ENCODE data around the gene ACAP3.

Gene ACAP3

DNA sequence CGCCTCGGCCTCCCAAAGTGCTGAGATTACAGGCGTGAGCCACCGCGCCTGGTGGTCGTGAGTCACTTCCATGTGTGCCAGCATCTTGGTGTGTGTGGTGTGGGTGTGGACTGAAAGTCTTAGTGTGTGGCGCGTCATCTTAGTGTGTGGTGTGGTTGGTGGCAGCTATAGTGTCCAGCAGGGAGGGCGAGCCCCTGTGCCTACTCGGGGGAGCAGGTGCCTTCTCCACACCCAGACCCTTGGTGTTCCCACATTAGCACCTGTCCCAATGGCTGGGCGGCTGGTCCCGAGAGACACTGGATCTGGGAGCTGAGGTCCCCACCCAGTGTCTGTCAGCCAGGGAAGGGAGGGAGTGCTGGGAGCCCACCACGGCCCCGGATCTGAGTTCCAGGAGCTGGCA is 24.7 kb downstream of the ACAP3 start:
- no peak for TF ChIP-seq POLR2A (IDR thresholded peaks at IDR 0.05; ENCODE audit: extremely low read depth, insufficient read length)
- TF ChIP-seq, protein P1, sequence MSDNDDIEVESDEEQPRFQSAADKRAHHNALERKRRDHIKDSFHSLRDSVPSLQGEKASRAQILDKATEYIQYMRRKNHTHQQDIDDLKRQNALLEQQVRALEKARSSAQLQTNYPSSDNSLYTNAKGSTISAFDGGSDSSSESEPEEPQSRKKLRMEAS (IDR thresholded peaks at IDR 0.05; ENCODE audit: low read depth, low read length), result no peak
- TF ChIP-seq, protein P2, sequence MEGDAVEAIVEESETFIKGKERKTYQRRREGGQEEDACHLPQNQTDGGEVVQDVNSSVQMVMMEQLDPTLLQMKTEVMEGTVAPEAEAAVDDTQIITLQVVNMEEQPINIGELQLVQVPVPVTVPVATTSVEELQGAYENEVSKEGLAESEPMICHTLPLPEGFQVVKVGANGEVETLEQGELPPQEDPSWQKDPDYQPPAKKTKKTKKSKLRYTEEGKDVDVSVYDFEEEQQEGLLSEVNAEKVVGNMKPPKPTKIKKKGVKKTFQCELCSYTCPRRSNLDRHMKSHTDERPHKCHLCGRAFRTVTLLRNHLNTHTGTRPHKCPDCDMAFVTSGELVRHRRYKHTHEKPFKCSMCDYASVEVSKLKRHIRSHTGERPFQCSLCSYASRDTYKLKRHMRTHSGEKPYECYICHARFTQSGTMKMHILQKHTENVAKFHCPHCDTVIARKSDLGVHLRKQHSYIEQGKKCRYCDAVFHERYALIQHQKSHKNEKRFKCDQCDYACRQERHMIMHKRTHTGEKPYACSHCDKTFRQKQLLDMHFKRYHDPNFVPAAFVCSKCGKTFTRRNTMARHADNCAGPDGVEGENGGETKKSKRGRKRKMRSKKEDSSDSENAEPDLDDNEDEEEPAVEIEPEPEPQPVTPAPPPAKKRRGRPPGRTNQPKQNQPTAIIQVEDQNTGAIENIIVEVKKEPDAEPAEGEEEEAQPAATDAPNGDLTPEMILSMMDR (IDR thresholded peaks at IDR 0.05; ENCODE audit: low read depth, low read length), result no peak
- TF ChIP-seq MYC (IDR thresholded peaks at IDR 0.05; ENCODE audit: low read depth, low read length), result no peak
- DNase-seq (ENCODE audit: low read depth), result no peak
- no peak overlapping the region for H3K4me3 ChIP-seq (ENCODE audit: low read depth, low read length)

DNA sequence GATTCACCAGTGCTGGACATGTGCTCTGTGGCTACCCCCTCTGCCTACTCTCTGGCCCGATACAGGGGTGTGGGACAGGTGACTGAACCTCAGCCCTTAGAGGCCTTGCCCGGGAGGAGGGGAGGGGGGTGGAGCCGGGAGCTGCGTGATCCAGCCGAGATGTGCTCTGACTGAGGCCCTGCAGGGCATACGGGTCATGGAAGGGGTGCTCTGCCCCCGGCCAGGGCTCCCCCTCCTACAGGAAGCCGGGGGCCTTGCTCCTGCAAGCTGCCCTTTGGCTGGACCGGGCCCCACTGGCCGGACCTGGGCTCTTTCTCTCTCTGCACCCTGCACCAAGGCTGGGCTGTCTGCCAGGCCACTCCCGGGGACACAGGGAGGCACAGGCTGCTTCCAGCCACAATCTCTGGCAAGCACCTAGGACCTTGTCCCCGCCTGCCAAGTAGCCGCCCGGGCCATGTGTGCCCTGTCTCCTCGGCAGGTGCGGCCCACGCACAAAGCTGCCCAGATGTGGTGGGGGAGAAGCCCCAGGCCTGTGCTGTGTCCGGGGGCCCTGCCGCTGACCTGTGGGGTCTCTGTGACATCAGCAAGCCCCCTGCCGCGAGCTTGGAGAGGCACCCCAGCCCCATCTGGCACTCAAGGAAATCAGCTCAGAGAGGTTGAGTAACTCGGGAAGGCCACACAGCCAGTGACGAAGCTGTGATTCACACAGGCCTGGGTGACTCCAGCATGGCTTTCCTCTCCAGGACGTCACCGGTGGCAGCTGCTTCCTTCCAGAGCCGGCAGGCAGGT is 26.0 kb downstream of the ACAP3 start:
- no peak for TF ChIP-seq MYC (IDR thresholded peaks at IDR 0.05; ENCODE audit: low read depth, low read length)
- TF ChIP-seq, protein P2 (IDR thresholded peaks at IDR 0.05; ENCODE audit: low read depth, low read length), result no peak
- TF ChIP-seq, protein P1 (IDR thresholded peaks at IDR 0.05; ENCODE audit: low read depth, low read length), result no peak
- no peak for TF ChIP-seq POLR2A (IDR thresholded peaks at IDR 0.05; ENCODE audit: extremely low read depth, insufficient read length)
- DNase-seq (ENCODE audit: low read depth), result no peak
- H3K4me3 ChIP-seq (ENCODE audit: low read depth, low read length), result no peak overlapping the region

DNA sequence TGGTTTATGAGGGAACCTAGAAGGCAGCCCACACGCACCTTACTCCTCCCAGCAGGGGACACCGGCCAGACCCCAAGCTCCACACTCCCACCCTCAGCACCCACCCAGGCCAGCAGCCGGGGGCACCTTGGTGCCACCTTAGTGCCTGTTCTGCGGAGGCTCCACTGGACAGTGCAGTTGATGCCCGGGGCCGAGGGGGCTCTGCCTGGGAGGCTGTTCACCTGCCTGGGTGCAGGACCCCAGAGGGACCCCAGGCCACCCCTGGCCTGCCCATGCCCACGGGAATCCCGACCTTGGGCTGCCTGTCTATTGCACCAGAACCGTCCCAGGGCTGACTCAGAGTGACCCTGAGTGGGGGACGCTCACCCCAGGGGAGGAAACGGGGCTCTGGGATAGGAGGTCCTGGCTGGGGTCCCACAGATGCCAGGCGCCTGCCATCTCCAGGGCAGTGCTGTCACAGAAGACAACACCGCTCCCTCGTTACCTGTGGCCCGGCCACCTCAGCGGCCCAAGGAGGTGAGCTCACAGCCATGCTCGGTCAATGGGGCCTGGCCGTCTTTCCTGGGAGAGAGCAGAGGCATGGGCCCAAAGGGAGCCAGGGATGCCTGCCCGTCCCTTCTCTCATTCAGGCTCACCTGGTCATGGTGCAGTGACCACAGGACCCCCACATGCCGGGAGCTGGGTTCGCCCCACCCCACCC is 26.8 kb downstream of the ACAP3 start:
- H3K4me3 ChIP-seq (ENCODE audit: low read depth, low read length), result no peak overlapping the region
- DNase-seq (ENCODE audit: low read depth), result no peak
- TF ChIP-seq, protein P1 (IDR thresholded peaks at IDR 0.05; ENCODE audit: low read depth, low read length), result no peak
- TF ChIP-seq, protein P2 (IDR thresholded peaks at IDR 0.05; ENCODE audit: low read depth, low read length), result no peak
- TF ChIP-seq MYC (IDR thresholded peaks at IDR 0.05; ENCODE audit: low read depth, low read length) (no peak), POLR2A (IDR thresholded peaks at IDR 0.05; ENCODE audit: extremely low read depth, insufficient read length) (no peak)

DNA sequence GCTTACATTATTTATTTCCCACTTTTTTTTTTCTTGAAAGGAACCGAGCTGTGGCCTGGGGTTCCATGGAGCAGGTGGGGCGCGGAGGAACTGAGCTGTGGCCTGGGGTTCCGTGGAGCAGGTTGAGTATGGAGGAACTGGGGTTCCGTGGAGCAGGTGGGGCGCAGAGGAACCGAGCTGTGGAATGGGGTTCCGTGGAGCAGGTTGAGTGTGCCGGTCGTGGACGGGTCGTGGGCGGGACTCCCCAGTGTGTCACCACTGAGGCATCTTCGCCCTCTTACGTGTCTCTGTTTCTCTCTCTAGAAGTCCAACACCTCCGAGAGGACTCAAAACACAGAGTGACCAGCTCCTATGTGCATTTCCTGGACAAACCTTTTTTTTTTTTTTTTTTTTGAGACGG is 28.7 kb downstream of the ACAP3 start:
- no peak overlapping the region for H3K4me3 ChIP-seq (ENCODE audit: low read depth, low read length)
- no peak for DNase-seq (ENCODE audit: low read depth)
- TF ChIP-seq, protein P1 (IDR thresholded peaks at IDR 0.05; ENCODE audit: low read depth, low read length), result no peak
- no peak for TF ChIP-seq MYC (IDR thresholded peaks at IDR 0.05; ENCODE audit: low read depth, low read length)
- TF ChIP-seq, protein P2 (IDR thresholded peaks at IDR 0.05; ENCODE audit: low read depth, low read length), result no peak
- no peak for TF ChIP-seq POLR2A (IDR thresholded peaks at IDR 0.05; ENCODE audit: extremely low read depth, insufficient read length)

DNA sequence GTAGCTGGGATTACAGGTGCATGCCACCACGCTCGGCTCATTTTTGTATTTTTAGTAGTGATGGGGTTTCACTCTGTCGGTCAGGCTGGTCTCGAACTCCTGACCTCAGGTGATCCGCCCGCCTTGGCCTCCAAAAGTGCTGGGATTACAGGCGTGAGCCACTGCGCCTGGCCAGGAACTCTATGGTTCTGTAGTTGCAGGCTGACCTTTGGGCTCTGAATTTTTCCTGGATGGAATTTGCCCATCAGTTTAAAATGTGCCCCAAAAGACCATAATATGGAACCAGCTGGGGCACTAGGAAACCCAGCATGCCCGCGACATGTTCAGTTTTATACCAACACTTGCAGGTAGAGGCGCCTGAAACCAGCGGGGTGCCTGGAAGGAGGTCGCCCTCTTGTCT is 29.1 kb downstream of the ACAP3 start:
- DNase-seq (ENCODE audit: low read depth), result no peak
- TF ChIP-seq MYC (IDR thresholded peaks at IDR 0.05; ENCODE audit: low read depth, low read length) (no peak), POLR2A (IDR thresholded peaks at IDR 0.05; ENCODE audit: extremely low read depth, insufficient read length) (no peak)
- TF ChIP-seq, protein P2 (IDR thresholded peaks at IDR 0.05; ENCODE audit: low read depth, low read length), result no peak
- TF ChIP-seq, protein P1 (IDR thresholded peaks at IDR 0.05; ENCODE audit: low read depth, low read length), result no peak
- no peak overlapping the region for H3K4me3 ChIP-seq (ENCODE audit: low read depth, low read length)
